Activated gamma-delta T cell (primary cell): ENCODE results near the gene CD248.
A peak's percentile ranks its signal among the peaks of the same experiment; 100 is the strongest.
"Not testable (repeated sequence)": the region's sequence is repeated elsewhere in the genome, so short reads cannot be mapped to it uniquely, and the experiment has no call there.

ENCODE experiments used
- DNase-seq: peaks from one replicate; lab custom pipeline; 2025; lab: John Stamatoyannopoulos, UW

CD248 gene

DNA sequence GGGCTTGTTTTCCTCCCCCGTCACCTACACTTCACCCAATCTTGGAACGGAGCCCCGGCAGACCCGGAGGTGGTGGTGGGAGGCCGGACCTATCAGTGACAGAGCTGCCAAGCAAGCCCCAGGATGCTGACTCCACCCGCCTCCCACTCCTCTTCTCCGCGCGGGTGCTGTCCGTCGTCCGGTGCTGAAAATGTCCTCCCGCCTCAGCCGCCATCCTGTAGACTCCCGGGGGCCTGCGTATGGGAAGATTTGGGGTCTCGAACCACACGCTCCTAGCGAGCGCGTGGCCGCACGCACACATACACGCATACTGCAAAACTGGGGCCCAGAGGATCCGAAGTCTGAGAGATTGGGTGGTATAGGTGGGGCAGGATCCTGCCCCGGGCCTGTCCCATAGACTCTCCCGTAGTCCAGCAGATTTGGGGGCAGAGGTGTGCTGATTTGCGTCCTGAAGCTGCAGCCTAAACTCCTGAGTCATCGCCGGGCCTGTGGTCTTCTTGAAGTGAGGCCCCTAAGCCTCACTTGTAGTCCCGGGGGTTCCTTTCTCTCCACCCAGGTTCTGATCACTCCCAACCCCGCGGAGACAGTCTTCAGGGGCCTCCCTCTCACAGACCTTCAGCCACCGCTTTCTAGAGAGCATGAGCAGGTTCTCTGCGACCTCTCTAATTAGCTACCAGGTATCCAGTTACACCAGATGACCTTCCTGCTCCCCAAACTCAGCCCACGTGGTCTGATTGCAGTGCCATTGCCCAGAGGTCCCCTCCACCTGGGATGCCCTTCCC, 27.1 kb downstream of the CD248 start:
- DNase-seq = peak; percentile 49

DNA sequence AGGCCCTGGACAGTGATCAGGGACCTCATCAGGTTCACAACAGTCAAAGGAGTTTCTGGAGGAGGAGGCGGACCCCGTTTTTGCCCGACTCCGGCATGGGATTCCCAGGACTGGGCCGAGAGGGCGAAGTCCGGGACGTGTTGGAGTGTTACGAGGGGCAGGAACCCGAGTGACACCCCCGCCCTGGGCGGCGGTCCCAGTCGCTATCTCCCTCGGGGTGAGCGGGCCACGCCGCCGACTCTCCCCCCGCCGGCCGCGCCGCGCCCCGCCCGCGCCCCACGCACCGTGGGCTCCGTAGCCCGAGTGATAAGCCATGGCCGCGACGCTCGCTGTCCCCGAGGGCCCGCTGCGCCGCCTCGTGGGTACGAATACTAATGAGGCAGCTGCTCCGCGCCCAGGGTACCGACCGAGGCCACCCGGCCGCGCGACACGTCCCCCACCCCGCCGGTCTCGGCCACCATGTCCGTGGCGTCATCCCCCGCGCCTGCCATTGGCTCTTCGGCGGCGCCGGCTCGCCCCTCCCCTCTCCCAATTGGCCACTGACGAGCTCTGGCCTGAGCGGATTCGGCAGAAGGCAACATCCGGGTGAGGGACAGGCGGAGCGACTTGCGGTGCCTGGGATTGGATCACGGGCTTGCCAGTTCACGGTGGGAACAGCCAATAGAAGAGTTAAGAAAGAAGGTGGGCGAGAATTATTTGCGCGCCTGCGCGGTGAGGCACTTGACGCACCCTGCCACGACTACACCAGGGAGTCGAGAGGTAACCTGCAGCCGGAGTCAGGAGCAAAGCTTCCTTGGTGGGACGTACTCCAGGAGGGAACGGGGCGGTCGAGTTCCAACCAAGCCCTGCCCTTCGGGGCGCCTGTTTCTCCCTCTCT, 27.9 kb downstream of the CD248 start, which contains the start of gene YIF1A:
TSS of gene YIF1A (minus strand) at position 473 of the 877 bp plus-strand sequence. CDS start at position 315, 158 bp downstream.
- DNase-seq = peak; percentile 97

DNA sequence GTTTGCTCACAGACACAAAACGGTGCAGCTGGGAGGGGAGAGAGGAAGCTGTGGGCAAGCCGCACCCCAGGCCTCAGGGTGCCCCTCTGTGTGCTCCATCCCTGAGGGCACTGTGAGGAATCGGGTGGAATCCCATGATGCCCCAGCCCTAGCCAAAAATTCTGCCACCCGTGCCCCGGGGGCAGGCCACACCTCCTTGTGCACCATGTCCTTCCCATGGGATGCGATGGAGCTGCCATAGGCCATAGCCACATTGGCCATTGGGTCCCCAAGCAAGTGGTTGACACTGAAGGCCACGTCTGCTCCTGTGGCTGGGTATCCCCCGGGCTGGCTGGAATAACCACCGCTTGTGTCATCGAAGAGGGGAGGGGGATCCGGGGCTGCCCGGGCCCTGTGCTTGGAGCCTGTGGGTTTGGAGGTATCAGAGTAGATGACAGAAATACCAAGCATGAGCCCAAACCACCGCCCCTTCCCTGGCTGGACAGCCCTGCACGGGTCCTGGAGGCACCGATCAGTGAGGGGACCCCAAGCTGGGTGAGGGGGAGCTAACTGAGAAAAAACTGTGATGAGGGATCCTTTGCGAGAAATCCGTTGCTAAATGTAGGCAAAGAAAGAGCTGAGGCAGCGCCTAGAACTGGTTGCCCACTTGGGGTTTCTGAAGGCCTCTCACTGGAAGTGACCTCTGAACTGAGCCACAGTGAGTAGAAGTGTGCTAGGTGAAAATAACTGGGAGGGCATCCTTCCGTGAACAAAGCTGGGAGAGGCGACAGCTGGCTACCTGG, 28.8 kb downstream of the CD248 start:
- DNase-seq = no peak

DNA sequence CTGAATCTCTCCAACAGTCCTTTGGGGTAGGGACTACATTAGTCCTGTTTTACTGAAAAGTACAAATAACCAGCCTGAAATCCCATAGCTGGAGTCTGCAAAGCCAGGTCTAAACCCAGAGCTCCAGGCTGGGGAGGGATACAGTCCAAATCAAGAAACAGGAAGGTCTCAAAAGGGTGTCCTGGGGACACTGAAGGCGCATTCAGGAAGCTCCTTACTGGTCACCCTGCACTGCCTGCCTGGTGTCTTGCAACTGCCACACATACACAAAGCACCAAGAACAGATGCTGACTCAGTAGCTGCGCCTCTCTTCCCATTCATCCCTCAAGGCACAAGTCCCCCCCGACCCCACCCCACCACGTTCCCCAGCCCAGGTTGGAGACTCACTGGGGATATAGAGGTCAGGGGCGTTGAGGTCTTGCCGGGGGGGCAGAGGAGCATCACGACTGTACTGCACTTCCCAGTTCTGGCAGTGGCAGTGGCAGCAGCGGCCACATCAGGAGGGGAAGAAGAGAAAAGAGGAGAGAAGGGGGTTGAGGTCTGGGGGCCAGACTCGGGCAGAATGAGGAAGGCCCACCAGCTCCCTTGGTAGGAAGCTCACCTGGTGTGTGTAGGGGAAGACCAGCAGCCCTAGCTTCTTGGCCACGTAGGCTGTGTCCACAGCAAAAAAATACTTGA, 29.5 kb downstream of the CD248 start:
- DNase-seq = no peak

DNA sequence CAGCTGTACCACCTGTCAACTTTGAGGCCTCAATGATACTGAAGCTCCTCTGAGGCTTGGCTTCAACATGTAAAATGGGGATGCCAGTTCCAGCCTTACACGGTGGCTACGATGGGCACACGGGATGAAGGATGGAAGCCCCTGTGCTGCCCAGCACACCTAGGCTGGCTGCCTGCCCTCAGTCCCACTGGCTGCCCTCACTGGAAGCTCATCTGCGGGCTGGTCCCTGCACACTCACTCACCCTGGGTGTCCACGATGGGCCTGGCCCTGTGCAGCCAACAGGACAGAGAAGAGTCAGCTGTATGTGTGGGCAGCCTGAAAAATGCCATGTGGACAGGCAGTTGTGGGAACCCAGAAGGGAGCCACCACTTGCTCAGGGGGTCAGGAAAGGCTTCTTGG, 30.1 kb downstream of the CD248 start:
- DNase-seq = no peak

DNA sequence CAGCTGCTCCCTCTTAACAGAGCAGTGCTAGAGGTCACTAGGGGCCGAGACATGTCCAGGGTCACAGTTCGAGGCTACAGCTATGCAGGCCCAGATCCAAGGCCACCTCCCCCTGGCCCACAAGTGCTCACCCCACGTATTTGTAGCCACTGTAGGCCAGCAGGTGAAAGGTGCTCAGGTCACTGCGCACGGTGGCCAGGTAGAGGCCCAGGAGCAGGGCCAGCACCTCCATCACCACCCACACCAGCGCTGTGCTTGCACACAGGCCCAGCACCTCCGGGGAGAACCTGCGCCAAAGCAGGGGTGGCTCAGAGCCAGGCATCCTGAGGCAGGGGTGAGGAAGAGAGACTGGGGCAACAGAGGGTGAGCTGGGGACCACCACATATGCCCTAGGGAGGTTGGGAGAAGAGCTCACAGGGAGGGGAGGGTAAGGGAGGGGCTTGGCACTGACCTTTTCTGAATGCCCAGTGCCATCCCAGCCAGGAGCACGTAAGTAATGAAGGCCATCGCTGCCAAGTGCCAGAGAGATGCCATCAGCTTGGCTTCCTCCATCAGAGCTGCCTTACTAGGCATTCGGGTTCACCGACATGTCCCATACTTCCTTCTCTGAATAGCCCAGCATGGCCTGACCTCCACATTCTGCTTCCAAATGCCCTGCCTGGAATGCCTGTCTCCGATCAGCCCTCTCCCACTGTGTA, 31.4 kb downstream of the CD248 start:
- no peak for DNase-seq

DNA sequence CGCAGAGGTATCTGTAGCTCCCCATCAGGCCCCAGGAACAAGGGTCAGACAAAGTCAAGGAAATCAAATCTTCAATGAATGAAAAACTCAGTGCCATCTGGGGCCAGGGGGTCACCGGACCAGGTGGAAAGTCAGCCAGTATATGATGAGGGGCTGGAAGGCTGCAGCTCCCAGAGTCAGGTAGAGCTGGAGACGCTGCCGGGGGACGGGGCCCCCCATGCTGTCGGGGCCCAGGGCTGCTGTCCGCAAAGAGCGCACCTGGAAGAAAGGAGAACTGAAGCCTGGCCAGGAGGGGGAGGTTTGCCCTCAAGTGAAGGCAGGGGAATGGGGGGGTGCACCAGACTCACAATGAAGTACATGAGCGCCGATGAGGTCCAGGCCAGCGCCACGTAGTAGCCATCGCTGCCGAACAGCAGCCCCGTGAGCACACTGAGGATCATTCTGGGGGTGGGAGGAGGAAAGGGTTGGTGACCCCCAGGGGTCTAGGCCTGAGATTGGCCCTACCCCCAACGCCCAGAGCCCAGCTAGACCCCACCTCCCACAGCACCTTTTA, 32.2 kb downstream of the CD248 start:
- no peak for DNase-seq

DNA sequence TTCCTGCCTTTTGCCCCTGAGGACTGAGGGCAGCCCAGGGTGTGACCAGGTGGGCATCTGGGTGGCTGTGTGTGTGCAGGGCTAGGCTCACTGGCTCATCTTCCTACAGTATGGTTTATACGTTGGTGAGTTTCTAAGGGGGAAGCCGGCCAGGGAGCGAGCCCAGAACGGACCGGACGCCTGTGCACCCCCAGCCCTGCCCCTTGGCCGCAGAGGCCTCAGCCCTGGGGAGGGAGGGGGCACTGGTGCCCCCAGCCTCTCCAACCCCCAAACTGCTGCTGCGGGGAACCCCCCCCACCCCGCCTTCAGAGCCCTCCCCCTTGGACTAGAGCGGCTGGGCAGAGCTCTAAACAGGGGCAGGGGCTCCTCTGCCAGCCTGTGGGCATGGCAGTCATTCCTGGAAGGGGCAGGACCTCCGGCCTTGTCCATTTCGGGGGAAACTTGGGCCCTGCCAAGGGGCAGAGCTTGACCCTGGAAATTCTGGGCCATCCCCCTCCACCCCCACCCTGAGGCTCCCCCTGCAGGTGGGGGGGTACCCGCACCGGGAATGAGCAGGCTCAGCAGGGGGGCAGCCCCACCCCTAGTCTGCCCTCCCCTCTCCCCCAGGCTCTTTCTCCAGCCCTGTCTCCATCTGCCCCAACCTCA, 33.3 kb downstream of the CD248 start:
- DNase-seq = no peak

DNA sequence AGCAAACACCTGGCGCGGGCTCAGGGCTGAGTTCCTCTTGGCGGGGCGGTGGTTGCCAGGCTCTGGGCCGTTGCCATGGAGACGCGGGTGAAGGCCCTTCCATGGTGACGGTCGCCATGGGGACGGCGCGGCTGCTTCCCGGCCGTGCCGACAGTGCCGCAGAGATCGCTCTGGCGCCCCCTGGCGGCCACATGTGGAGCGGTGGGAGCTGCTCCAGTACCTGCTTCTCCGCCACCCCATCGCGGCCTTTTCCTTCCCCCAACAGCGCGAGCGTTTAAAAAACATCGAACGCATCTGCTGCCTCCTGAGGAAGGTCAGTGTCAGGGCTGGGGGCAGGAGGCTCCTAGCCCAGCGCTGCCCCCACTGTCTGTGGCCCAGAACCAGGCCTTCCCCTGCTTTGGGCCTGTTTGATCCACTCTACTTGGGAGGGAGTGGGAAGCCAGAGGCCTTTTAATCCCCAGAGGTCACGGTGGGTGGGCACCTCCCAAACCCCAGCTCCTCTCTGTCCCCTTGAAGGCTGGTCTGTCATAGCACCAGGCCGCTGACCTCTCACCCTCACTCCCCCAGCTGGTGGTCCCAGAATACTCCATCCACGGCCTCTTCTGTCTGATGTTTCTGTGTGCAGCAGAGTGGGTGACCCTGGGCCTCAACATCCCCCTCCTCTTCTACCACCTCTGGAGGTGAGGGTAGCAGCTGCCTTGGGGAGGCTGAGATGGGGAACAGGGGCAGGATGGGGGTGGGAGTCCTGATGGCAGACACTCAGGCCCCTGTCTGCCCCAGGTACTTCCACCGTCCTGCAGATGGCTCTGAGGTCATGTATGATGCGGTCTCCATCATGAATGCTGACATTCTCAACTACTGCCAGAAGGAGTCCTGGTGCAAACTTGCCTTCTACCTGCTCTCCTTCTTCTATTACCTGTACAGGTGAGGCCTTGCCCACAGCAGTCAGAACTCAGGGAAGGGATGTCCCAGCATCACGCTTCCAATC, 34.1 kb downstream of the CD248 start:
- DNase-seq = peak; percentile 99

GRCh38 chr11:66281776-66282467, 34.9 kb downstream of the CD248 start:
- no peak for DNase-seq

- DNase-seq = no peak
Observed at GRCh38 chr11:66281001-66281400, 35.8 kb downstream of the CD248 start.

GRCh38 chr11:66280428-66280827, 36.4 kb downstream of the CD248 start:
- DNase-seq = no peak

DNA sequence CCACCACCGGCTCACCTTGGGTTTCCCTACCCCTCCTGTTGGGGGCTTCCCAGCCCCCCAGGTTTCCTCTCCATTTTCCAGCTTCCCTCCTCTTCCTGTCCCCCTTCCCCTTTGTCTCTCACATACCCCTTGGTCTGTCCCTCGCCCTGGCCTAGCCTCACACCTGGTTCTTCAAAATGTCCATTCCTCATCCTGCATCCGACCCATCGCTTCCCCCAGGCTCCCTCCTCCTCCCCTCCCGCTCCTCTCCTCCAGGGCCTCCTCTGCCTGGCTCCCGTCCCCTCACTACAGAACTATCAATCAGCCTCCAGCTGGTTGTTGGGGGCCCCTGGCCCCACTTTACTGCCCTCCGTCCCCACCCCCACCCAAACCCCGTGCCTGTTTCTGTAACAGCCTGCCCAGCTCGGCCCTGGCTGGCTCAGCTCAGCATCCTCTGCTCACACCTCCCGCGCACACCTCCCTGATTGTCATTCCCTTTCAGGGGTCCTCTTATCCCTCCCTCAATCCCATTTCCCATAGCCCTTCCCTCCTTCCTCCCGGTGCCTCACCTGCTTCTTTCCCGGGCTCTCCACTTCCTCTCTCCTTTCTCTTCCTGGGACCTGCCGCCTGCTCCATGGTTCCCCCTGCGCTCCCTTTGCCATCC, 37.6 kb downstream of the CD248 start:
- no peak for DNase-seq

- DNase-seq = no peak
Observed at GRCh38 chr11:66278363-66279091, 38.3 kb downstream of the CD248 start.

DNA sequence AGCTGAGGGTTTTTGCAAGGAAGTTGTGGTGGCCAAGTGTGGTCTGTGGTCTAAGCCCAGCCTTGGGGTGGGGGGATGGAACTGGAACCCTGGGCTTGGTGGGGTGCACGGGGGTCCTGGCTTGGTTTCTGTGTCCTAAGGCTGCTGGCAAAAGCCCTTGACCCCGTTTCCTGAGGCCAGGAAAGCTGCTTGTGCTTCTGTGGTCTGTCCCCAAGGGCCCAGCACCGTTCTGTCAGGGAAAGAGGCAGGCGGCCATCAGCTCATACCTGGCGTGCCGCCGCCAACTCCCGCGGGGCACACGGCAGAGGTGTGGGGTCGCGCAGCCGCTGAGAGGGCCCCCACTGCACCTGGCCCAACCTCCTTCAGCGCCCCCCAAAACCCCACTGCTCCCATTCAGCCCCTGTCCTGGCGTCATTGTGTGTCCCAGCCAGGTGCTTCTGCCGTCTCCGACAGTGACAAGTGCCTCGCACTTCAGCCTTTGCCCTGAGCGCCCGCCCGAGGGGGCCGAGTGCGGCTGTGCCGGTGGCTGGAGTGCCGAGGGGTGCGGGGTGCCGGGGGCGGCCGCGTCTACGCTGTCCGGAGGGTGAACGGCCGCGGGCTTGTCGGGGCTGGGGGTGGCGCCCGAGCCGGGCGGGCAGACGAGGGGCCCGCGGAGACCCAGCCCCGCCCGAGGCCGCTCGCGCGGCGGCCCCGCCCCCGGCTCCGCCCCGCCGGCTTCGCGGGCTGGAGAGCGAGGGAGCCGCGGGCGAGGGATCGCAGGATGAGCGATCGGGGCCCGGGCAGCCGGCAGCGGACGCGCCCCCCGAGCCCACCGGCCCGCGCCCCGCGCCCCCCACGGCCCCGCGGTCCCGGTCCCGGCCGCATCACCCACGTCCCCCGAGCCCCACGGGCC, 39.1 kb downstream of the CD248 start, which contains the start of gene CNIH2:
TSS of gene CNIH2 (plus strand) at position 705 of the 892 bp plus-strand sequence. CDS start 282 bp downstream, outside the sequence.
- DNase-seq = peak; percentile 37

DNA sequence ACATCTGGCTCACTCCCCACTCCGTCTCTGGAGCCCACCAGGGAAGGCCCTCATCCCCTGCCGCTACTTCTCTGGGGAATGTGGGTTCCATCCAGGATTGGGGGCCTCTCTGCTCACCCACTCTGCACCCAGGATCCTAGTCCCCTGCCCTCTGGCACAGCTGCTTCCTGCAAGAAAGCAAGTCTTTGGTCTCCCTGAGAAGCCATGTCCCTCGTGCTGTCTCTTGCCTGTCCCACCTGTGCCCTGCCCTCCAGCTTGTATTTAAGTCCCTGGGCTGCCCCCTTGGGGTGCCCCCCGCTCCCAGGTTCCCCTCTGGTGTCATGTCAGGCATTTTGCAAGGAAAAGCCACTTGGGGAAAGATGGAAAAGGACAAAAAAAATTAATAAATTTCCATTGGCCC, 39.8 kb downstream of the CD248 start:
- not testable (repeated sequence) for DNase-seq
